HL-60 (cell line): ENCODE measurements around the gene IRX6.

Source experiments
- DNase-seq, 2 experiments: peaks; one replicate each; pipeline ENCODE4 v3.0.0-alpha.2; 2010 to 2020; ENCODE audit warnings: low read depth in 1 of 2, low spot score in 1 of 2
- H3K27ac ChIP-seq: fragments of 250-450 bp; sonication (Bioruptor Pico); replicated peaks from 2 replicates; pipeline ENCODE4 v1.5.1; 2020; ENCODE audit warnings: mild to moderate bottlenecking, moderate library complexity
- H3K27me3 ChIP-seq: fragments of 250-450 bp; sonication (Bioruptor Pico); 2 replicates; pipeline ENCODE4 v1.5.1; 2021; ENCODE audit warnings: mild to moderate bottlenecking, moderate library complexity; ENCODE audit not compliant: insufficient read depth, poor library complexity, severe bottlenecking
- H3K4me3 ChIP-seq: replicated peaks from 2 replicates; pipeline ENCODE4 v1.5.1; 2011; ENCODE audit warnings: mild to moderate bottlenecking, control low read depth, low read length; ENCODE audit not compliant: insufficient read depth
- GABPA ChIP-seq: IDR thresholded peaks from 2 replicates; pipeline ENCODE4 v1.6.1; 2012; ENCODE audit warnings: low read depth
- POLR2AphosphoS5 ChIP-seq: IDR thresholded peaks from 2 replicates; pipeline ENCODE4 v1.6.1; 2012; ENCODE audit warnings: low read depth
- SPI1 ChIP-seq: IDR thresholded peaks from 2 replicates; pipeline ENCODE4 v1.6.1; 2012; ENCODE audit warnings: low read depth, mild to moderate bottlenecking, borderline replicate concordance
- TF ChIP-seq, protein P1 (sequence below): IDR thresholded peaks from one replicate; pipeline ENCODE4 v1.5.1; 2011; ENCODE audit warnings: low read length, control low read depth, inconsistent platforms; ENCODE audit not compliant: insufficient read depth
- TF ChIP-seq, protein P2 (sequence below): IDR thresholded peaks from 2 replicates; pipeline ENCODE4 v1.6.1; 2012; ENCODE audit warnings: low read depth; ENCODE audit not compliant: insufficient replicate concordance

The IRX6 gene

DNA sequence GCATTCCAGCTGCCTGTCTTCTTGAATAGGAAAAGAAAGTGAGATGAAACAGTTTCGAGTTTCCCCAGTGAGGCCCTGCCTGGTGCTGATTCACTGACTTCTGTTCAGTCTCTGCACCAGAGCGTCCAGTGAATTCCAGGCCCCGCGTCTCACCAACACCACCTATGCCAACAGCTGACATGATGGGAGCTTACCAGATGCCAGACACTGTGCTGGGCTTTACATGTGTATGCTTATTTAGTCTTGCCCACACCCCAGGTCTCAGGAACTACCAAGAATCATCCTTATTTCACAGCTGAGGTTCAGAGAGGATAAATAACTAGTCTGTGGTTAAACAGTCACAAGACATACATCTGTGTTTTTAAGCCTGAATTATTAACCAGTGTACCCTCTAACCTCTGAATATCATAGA lies 29.1 kb upstream of the IRX6 start:
- no peak for DNase-seq
- Histone ChIP-seq H3K27me3 (no peaks in the 10 kb centered on the region), H3K27ac (no peak overlapping the region), H3K4me3 (no peak overlapping the region)
- TF ChIP-seq, protein P1, sequence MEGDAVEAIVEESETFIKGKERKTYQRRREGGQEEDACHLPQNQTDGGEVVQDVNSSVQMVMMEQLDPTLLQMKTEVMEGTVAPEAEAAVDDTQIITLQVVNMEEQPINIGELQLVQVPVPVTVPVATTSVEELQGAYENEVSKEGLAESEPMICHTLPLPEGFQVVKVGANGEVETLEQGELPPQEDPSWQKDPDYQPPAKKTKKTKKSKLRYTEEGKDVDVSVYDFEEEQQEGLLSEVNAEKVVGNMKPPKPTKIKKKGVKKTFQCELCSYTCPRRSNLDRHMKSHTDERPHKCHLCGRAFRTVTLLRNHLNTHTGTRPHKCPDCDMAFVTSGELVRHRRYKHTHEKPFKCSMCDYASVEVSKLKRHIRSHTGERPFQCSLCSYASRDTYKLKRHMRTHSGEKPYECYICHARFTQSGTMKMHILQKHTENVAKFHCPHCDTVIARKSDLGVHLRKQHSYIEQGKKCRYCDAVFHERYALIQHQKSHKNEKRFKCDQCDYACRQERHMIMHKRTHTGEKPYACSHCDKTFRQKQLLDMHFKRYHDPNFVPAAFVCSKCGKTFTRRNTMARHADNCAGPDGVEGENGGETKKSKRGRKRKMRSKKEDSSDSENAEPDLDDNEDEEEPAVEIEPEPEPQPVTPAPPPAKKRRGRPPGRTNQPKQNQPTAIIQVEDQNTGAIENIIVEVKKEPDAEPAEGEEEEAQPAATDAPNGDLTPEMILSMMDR: no peak
- TF ChIP-seq GABPA: no peak
- no peak for TF ChIP-seq POLR2AphosphoS5
- TF ChIP-seq SPI1: no peak
- TF ChIP-seq, protein P2, sequence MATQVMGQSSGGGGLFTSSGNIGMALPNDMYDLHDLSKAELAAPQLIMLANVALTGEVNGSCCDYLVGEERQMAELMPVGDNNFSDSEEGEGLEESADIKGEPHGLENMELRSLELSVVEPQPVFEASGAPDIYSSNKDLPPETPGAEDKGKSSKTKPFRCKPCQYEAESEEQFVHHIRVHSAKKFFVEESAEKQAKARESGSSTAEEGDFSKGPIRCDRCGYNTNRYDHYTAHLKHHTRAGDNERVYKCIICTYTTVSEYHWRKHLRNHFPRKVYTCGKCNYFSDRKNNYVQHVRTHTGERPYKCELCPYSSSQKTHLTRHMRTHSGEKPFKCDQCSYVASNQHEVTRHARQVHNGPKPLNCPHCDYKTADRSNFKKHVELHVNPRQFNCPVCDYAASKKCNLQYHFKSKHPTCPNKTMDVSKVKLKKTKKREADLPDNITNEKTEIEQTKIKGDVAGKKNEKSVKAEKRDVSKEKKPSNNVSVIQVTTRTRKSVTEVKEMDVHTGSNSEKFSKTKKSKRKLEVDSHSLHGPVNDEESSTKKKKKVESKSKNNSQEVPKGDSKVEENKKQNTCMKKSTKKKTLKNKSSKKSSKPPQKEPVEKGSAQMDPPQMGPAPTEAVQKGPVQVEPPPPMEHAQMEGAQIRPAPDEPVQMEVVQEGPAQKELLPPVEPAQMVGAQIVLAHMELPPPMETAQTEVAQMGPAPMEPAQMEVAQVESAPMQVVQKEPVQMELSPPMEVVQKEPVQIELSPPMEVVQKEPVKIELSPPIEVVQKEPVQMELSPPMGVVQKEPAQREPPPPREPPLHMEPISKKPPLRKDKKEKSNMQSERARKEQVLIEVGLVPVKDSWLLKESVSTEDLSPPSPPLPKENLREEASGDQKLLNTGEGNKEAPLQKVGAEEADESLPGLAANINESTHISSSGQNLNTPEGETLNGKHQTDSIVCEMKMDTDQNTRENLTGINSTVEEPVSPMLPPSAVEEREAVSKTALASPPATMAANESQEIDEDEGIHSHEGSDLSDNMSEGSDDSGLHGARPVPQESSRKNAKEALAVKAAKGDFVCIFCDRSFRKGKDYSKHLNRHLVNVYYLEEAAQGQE: no peak

DNA sequence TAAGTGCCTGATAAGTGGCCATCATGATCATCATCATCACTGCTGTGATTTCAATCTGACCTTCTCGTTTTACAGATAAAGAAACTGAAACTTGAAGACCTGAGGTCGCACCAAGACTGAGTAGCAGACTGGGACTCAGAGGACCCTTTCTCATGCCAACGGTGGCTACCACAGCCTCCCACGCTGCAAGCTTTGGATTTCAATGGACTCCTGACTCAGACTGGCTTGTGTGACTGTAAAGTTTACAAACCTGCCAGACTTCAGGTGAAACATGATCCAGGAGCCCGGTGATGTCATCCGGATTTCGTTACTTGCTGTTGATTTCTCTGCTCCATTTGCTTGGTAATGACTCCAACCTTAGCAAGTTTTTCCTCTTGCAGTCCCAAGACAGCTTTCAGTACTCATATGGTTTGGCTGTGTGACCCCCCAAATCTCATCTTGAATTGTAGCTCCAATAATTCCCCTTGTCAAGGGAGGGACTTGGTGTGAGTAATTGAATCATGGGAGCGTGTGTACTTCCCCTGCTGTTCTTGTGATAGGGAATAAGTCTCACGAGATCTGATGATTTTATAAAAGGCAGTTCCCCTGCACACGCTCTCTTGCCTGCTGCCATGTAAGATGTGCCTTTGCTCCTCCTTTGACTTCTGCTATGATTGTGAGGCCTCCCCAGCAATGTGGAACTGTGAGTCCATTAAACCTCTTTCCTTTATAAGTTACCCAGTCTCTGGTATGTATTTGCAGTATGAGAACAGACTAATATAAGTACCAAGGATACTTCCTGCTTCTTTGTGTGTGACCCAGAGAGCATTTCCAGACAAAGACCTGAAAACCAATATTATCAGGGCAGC lies 26.7 kb upstream of the IRX6 start:
- DNase-seq: no peak
- H3K27ac ChIP-seq: no peak overlapping the region
- no peak for TF ChIP-seq POLR2AphosphoS5
- no peak for TF ChIP-seq SPI1
- TF ChIP-seq GABPA: no peak
- TF ChIP-seq, protein P2: no peak
- TF ChIP-seq, protein P1: no peak

DNA sequence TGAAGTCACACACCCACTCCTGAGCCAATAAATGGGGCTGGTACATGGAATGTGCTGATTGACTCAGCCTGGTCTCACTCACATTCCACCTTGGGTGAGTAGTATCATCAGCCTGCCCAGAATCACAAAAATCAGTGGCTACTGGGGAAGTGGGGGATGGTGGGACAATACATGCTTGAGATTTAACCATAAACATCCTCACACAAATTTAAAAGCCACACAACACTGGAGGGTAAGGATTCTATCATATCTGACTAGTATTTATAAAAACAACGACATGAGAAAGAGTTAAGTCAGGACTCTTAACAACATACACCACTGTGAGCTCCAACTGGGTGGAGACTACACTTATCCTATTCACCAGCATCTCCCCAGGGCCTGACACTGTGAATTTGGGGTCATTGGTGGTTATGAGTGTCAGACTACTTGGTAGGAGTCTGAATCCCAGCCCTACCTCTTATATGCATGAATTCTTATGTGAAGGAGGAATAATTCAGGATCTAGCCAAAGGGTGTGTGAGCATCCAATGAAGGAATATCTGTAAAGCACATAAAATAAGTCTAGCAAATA lies 26.0 kb upstream of the IRX6 start:
- H3K27me3 ChIP-seq: no peaks in the 10 kb centered on the region
- TF ChIP-seq POLR2AphosphoS5 (no peak), GABPA (no peak), SPI1 (no peak)
- TF ChIP-seq, protein P2: no peak
- TF ChIP-seq, protein P1: no peak
- no peak overlapping the region for H3K4me3 ChIP-seq
- H3K27ac ChIP-seq: no peak overlapping the region
- no peak for DNase-seq

More for the DNA sequence above, 26.7 kb upstream of the IRX6 start:
- Histone ChIP-seq H3K4me3 (no peak overlapping the region), H3K27me3 (no peaks in the 10 kb centered on the region)
